SHP77 (cell line): ENCODE results near the gene CD44.
"Not testable (repeated sequence)": the region's sequence is repeated elsewhere in the genome, so short reads cannot be mapped to it uniquely, and the experiment has no call there.

Experiments used
- DNase-seq, 2 experiments: peaks; one replicate each; lab custom pipeline; 2025; lab: John Stamatoyannopoulos, UW

The CD44 gene

GRCh38 chr11:35214226-35214770, 75.3 kb downstream of the CD44 start:
- DNase-seq: no peak

GRCh38 chr11:35214792-35215193, 75.8 kb downstream of the CD44 start:
- no peak for DNase-seq

- no peak for DNase-seq
Measured at GRCh38 chr11:35215945-35216344, 77.0 kb downstream of the CD44 start.

GRCh38 chr11:35216962-35217678, 78.1 kb downstream of the CD44 start:
- DNase-seq: no peak

DNA sequence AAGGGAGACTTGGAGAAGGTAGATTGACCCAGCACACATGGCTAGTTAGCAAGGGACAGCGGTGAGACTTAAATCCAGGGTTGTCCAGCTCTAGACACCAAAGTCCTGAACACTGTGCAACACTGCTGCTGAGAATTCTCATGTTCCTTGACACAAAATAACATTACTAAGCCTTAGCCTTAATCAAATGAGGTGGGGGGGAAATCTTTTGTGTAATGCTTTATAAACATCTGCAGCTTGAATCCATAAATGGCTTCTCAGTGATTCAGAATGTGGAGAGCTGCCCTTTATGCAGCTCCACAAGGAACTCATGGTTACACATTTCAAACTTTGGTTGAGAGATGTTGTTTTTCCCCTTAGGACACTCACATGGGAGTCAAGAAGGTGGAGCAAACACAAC, 80.0 kb downstream of the CD44 start:
- no peak for DNase-seq

DNA sequence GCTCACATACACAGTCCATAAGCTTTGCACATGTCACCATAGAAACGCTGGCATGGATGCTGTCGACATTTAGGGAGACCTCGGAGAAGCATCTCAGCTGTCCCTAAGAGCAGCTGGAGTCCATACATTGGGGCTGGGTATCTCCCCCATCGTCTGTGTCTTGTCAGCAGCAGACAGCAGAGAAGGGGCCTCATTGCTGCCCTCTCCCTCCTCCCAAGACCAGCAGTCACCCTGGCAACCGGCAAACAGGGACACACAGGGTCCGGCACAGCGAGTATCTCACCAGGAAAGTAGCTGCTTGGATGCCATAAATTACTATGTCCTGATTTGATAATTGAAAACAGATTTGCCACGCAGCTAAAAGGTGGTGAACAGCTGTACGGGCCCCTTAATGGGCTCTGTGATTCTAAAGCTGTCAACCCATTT, 84.4 kb downstream of the CD44 start:
- no peak for DNase-seq

DNA sequence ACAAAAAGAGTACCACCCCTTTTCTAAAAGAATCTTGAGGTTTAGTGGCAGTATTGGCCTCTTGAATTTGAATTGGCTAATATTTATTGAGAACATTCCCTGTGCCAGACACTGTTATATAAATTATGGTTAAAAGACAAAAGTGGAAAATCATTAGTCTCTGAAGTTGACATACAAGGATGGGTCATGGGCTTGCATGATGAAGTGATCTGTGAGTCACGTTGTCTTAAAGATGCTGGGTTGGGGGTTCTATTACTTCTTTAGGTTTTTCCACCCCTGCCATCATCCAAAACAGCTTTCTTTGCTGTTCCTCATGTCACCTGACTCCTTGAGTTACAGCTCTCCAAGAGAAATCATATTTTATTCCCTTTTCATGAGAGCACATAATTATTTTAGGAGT, 85.0 kb downstream of the CD44 start:
- DNase-seq: no peak

- DNase-seq: no peak
Measured at GRCh38 chr11:35225946-35226520, 87.1 kb downstream of the CD44 start.

GRCh38 chr11:35226756-35227155, 87.8 kb downstream of the CD44 start:
- not testable (repeated sequence) for DNase-seq

DNA sequence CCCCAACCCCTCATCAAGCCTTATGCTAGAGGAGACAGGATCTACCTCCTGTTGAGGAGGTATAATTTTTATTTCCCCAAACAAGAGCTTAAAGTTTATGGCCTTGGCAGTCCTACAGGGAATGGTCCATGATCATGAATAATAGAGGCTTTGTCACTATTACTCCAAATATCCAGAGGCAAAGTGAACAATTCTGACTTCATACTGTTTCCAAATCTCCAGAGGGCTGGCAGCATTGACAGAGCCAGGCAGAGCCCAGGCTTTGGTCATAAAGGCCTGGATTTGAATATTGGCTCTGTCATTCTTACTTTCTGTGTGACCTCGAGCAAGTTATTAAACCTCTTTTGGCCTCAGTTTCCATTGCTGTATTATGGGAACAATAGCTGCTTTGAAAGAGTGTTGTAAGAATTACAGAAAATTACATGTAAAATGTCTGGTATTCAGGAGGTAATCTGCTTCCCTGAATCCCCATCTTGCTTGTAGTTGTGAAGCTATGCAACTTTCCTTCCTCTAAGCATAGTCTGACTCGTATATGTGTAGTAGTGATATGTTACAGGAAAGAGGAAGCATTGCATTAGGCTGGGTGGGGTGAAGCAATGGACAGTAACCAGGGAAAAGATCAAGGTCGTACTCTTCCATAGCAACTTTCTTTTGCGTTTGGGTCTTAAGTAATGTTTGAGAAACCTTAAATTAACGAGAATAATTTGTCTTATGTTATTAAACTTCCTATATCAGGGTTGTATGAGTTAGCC, 88.8 kb downstream of the CD44 start:
- DNase-seq: no peak

- DNase-seq: no peak
Measured at GRCh38 chr11:35228328-35228725, 89.4 kb downstream of the CD44 start.

- DNase-seq: no peak
Measured at GRCh38 chr11:35230388-35230787, 91.4 kb downstream of the CD44 start.

- DNase-seq: no peak
Measured at GRCh38 chr11:35231076-35231860, 92.3 kb downstream of the CD44 start.

DNA sequence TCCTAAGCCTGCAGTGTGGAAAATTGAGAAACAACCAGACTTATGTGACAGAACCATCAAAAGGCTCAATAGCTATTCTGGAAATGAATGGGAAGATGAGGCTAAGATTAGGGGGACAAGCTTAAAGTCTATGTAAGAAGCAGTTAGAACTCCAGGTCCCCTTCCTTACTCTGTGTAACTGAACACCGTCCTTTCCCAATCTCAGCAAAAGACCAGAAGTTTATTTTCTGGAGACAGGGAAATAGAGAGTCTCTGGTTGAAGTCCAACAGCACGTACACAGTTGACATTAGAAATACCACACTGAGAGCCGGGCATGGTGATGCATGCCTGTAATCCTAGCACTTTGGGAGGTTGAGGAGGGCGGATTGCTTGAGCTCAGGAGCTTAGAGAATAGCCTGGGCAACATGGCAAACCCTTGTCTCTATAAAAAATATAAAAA, 93.9 kb downstream of the CD44 start:
- DNase-seq: no peak

GRCh38 chr11:35233518-35233917, 94.5 kb downstream of the CD44 start:
- no peak for DNase-seq

GRCh38 chr11:35234460-35235156, 95.6 kb downstream of the CD44 start:
- no peak for DNase-seq

DNA sequence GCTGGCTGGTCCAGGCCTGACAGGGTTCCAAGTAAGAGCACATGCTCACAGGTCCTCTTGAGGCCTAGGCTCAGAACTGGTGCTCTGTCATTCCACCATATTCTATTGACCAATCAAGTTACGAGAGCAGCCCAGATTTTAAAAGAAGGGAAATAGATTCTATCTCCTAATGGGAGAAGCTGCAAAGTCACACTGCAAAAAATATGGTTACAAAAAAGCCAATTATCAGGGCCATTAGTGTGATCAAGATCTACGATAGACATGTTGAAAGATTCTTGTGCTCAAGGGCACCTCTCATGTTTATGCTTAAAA, 96.1 kb downstream of the CD44 start:
- no peak for DNase-seq

GRCh38 chr11:35235498-35235897, 96.5 kb downstream of the CD44 start:
- DNase-seq: no peak

GRCh38 chr11:35235936-35236666, 97.1 kb downstream of the CD44 start:
- no peak for DNase-seq

DNA sequence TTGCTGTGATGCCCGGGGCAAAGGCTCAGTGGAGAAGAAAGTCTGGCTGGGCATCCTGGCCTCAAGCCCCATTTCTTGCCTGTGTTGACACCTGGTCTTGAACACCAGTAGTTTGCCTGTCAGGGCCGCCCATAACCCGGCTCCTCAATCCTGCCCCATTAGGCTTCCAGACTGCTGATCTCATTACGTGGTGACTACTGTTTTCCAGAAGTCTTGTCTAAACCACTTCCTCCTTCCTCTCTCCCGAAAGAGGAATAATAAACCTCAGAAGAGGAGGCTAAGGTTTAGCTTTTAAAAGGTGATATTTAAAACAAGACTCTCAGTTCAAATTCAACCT, 97.7 kb downstream of the CD44 start:
- no peak for DNase-seq

DNA sequence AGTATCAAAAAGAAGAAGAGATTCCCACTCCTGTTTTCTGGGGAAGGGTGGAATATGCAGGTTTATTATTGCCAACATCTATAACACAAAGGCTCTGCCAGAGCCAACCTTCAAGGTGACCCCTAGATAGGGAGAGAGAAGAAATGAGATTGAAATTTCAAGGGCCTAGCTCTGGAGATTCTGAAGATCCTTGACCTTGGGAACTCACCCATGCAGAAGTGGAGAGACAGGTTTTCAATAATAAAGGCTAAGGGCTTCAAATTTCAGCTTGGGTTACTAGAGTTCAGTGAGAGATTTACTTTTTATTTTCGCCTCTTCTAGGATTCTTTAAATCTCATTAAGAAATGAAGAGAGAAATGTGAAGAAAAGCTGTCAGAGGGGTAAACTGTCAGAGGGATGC, 98.4 kb downstream of the CD44 start:
- no peak for DNase-seq
